CD4-positive, alpha-beta T cell treated with Interleukin-15 for 4 hours (primary cell): ENCODE measurements around the gene MOCOS.

Experiments
- DNase-seq: peaks from one replicate; pipeline ENCODE4 v3.0.0-alpha.2; 2020; ENCODE audit warnings: low spot score

MOCOS gene

DNA sequence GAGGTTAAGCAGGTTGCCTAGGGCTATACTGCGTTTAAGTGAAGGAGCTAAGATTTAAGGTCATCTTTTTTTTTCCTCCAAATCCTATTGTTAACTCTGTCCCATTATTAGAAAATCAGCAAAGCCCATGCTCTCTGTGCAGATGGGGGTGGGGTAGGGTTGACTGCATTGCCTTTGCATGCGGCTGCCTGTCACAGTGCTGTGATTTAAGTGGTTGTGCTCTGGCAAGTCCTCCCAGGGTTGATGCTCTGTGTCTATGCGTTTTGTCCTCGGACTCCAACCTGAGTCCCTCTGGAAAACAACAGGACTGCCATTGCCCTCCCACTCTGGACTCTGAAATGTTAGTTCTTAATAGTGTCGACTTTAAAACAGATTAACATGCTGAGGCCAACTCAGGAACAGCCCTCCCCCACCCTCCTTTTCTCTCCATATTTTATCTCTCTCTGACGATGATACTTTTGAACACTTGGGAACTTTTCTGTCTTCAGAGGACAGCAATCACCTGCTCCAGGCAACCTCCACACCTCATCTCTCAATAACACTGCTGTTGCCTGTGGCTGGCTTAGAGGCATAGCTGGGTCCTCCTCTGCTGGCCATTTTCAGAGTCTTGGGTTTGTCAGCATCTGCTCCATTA lies 116.0 kb downstream of the MOCOS start:
- no peak for DNase-seq

DNA sequence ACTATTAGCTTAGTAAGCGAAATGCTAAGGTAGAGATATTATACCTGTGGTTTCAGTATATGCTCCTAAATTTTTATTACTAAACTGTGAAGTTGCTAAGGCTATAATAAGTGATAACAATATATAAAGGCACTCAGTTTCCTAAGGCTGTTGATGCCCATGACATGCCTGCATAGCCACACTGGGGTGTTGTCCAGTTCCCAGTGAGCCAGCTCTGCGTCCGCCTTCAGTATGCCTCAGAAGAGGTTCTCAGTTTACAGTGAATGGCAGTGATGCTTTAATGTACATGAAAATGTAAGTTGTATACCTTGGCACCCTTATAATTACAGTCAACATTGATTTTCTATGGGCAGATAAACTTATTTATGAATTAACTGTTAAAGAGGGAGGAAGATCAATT lies 117.4 kb downstream of the MOCOS start:
- no peak for DNase-seq

DNA sequence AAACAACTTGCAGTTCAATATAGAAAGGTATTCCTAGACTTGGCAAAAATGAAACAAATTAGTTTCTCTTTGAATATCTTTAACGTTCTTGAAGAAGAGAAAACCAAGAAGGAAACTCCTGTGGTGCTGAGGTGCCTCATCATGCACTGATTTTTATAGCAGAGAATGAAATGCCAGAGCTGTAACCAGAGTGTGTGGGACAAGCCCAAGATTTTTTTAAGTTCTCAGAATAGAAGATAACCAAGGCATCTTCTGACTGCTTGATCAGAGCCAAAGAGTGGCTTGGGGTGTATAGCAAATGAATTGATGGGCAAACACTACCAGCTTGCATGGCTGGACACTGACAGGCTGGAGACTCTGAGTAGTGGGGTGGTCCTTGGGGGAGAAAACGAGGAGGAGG lies 118.1 kb downstream of the MOCOS start:
- no peak for DNase-seq

DNA sequence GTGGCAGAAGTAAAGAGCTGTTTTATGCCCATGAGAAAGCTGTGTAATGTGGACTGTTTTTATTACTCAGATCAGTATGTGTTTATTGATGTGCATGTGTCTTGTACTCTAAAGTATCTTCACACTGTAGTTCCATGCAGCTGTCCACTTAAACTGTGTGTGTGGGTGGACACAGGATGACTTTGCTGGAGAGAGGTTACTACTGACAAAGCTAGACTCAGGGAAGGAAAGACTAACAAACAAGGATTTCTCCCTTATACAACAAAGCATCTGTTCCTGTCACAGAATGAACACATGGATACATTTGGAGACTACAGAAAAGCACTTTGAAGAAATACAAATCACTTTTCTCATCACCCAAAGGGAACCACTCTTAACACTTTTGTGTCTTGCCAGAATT lies 120.2 kb downstream of the MOCOS start:
- no peak for DNase-seq

DNA sequence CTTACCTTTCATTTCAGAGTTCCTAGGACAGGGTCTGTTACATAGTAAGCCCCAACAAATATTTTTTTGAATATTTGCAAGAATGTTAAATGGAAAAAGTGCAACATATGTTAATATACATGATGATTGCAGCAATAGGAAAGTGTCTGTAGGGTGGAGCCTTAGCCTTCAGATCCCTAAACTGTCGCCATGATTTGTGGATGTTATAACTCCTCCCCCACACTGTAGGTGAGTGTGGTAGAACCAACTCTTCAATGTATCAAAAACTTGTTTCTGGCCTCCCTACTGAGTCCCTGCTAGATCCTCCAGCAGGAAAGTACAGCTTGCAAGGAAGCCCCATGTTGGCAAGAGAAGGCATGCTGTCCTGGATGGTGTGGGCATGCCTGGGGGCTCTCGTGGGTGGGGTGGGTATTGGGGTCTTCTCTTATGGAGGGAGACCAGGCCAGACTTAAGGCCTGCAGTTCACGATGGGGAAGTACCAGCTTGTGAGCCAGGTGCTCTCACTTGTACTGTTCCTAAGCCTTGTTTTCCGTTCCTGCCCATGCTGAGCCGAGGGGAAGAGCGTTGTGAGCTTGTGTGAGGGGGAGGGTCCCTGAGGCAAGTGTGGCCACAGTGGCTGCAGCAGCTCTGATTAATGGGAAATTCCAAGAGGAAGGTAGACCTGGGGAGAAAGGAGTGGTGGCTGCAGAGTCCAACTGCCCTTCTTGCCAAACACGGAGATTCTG lies 121.6 kb downstream of the MOCOS start:
- DNase-seq, result no peak

DNA sequence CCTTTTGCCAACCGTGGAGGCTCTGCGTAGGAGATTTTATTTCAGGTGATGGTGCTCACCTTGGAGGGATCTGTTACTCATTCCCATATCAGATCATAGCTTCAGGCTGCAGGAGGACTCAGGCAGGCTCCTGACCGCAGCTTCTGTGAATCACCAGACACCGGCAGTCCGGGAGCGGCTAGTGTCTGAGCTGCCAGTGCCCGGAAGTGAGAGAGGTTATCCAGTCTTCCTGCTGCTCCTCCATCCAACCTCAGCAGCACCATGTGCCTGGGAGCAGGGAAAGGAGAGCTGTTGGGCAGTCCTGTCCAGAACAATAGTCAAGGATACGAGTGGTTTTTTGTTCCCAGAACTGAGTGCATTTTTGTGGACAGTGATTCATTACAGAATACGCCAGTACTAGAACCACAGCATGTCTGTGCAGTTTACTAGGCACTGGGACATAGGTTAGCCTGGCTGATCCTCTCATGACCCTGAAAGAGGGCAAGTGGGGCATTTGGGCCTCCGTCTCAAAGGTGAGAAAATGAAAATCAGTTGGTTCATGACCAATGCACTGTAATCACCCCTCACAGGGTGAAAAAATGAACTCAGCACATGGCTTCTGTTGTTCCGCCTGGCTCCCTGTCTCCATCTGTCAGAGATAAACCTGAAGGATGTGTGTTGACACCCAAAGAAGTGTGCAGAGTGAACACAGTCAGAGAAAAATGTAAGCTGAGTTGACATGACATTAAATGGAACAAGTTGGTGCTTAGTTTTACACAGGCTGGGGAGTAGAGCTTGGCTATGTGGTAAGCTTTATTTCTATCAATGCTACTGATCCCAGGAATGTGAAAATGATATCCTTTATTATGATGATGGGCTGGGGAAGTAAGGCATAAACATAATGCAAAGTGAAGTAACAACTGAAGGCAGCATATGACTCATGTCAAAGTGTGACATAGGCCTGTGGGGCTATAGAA lies 122.4 kb downstream of the MOCOS start:
- no peak for DNase-seq

DNA sequence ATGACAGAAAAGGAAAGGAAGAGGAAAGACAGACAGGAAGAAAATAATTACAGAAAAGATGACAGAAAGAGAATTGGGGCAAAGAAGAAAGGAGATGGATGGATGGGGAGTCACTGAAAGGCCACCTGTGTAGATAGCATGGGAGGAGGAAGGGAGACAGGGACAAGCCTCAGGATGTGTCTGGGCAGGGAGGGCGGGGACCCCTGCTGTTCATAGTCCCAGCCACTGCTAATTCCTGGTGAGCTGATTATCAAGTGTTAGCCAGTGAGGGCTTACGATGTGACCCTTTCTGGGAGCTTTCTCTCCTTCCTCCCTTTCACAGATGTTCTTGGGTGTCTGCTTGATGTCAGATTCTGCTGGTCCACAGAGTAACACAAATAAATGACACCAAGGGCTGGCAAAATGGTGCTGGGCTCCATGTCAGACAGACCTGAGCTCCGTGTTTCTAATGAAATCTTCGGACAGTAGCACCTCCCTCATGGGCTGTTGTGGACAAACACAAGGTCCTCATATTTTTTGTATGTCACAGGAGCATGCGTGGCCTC lies 123.8 kb downstream of the MOCOS start:
- DNase-seq, result no peak

DNA sequence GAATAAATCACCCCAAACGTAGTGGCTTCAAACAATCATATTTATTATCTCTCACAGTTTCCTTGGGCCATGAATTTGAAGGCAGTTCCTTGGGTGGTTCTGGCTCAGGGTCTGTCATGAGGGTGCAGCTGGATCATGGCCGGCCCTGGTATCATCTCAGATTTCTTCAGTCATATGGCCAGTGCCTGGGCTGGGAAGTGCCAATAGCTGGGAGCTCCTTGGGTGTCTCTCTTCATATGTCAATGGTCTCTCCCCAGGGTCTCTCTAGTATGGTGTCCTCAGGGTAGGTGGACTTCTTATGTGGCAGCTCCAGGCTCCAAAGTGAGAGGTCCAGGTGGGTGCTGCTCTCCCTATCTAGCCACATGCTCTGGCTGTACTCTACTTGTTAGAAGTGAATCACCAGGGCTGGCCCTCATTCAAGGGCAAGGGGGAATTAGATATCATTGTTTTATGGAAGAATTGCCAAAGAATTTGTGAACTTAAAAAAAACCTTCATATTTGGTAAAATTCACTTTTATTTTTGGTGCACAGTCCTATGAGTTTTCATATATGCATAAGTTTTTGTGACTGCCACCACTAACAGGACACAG lies 125.6 kb downstream of the MOCOS start:
- no peak for DNase-seq

DNA sequence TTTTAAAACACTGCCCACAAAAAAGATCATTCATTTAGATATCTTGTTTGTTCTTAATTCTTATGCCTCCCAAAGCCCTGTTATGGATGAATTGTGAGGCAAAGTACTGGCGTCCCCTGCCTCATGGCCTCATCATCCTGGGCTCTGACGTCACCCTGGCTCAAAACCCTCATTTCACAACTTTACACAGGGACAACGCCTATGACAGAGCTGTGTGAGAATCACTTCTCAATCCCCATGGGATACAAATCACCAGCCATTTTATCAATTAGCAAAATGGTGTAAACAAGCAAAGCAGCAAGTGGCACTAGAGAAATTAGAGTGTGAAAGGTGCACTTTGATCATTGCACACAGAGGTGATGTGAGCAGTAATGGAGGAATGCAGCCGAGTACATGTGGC lies 126.8 kb downstream of the MOCOS start:
- no peak for DNase-seq

DNA sequence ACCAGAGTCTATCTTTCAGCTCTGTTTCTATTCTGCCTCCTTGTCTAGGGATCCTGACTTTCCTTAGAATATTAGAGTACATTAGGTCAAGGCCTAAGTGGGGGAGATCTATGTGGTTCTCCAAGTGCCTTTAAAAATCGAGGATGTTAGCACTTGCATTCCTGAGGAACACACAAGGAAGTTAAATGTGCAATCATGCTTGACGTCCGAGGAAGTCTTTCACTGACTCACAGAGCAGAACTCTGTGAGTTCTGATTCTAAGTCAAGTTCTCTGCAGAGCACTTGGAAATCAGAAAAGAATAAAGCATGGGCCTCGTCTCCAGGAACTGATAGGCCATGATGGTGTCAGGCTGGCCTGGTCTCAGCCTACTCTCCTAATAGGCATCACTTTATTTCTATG lies 127.5 kb downstream of the MOCOS start:
- no peak for DNase-seq

DNA sequence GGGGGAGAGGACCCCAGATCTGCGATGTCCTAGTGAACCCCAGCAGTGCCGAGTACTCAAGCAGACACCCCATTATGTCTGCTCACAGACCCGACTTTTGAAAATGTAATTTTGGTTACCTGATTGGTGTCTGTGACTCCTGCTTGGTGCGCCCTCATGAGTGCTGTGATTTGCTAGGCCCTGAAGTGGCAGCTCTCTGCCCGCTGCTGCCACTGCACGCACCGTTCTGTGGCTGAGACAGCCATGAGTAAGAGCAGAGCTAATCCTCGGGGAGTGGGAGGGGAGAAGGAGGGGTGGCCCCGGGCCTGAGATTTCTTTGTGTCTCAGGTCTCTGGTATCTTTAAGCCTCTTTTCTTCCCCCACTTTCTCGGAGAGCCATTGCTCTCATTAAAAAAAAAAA lies 128.4 kb downstream of the MOCOS start:
- DNase-seq, result no peak

DNA sequence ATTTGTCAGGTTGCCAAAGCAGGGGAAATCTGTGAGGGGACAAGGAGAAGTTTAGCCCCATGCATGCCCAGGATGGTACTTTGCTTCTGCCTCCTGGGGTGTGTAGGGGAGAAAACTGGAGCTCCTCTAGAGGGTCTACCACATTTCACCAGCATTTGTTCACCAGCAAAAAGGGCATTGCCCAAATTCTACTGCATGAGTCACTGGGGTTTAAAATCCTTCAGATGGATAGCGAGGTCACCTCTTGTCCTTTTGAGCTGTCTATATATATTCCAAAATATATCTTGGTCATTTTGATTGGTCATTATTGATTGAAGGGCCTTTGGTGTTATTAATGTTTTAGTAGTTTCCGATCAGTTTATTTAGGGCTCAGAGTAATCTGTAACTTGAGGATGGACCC lies 128.9 kb downstream of the MOCOS start:
- DNase-seq, result no peak
